K562 (cell line): ENCODE data around the gene CEND1. TPM values are rescaled to one million over a fixed set of nuclear protein-coding genes. Genes with fewer than 3 reads are reported as not detected.

ENCODE experiments used
- CCNT2 ChIP-seq: IDR thresholded peaks from 2 replicates; pipeline ENCODE4 v1.6.1; 2011; ENCODE audit warnings: borderline replicate concordance, low read depth, mild to moderate bottlenecking, moderate library complexity, mixed read lengths, low read length; ENCODE audit not compliant: insufficient read length; ENCODE audit errors: extremely low read depth
- ELK3 ChIP-seq: fragments of 450-650 bp; formaldehyde crosslinking; IDR thresholded peaks from 2 replicates; pipeline ENCODE4 v1.4.0; 2020; ENCODE audit warnings: mild to moderate bottlenecking
- HDAC1 ChIP-seq, 2 experiments: fragments of 450-650 bp; IDR thresholded peaks; 2 replicates each; pipeline ENCODE4 v1.6.1; 2016 to 2017; ENCODE audit warnings: inconsistent platforms in 1 of 2, mild to moderate bottlenecking in 1 of 2, moderate library complexity in 1 of 2
- HMGXB4 ChIP-seq: sonication (generic); formaldehyde crosslinking; IDR thresholded peaks from 2 replicates; pipeline ENCODE4 v1.8.1; 2023; ENCODE audit warnings: mild to moderate bottlenecking, missing genetic modification reagents
- KLF1 ChIP-seq: fragments of 450-650 bp; IDR thresholded peaks from 2 replicates; pipeline ENCODE4 v1.6.1; 2016; ENCODE audit warnings: missing genetic modification characterization, missing compliant biosample characterization
- MEF2A ChIP-seq: IDR thresholded peaks from 2 replicates; pipeline ENCODE4 v1.6.1; 2011; ENCODE audit warnings: low read depth, mild to moderate bottlenecking, low read length, moderate library complexity; ENCODE audit not compliant: control insufficient read depth
- PBX2 ChIP-seq, 2 experiments: IDR thresholded peaks in 1 of 2; conservative IDR thresholded peaks in 1 of 2; 2 replicates each; pipeline ENCODE4 v1.6.1; 2016; ENCODE audit warnings: low read depth in 2 of 2, mild to moderate bottlenecking in 1 of 2, missing compliant biosample characterization in 1 of 2, missing genetic modification characterization in 1 of 2, moderate library complexity in 1 of 2
- PHF21A ChIP-seq: fragments of 450-650 bp; IDR thresholded peaks from 2 replicates; pipeline ENCODE4 v1.6.1; 2017; ENCODE audit warnings: low read depth, borderline replicate concordance
- RB1 ChIP-seq: fragments of 450-650 bp; IDR thresholded peaks from 2 replicates; pipeline ENCODE4 v1.6.1; 2017; ENCODE audit warnings: low read depth, mild to moderate bottlenecking
- SMC3 ChIP-seq: conservative IDR thresholded peaks from 2 replicates; pipeline ENCODE4 v1.6.1; 2011; ENCODE audit warnings: low read depth, low read length, improper control_type of control experiment; ENCODE audit not compliant: insufficient read depth
- XRCC3 ChIP-seq: fragments of 450-650 bp; IDR thresholded peaks from 2 replicates; pipeline ENCODE4 v1.6.1; 2017; ENCODE audit warnings: mild to moderate bottlenecking, moderate library complexity
- ZBTB7A ChIP-seq: IDR thresholded peaks from 2 replicates; pipeline ENCODE4 v1.6.1; 2011; ENCODE audit warnings: low read depth, mild to moderate bottlenecking, low read length, moderate library complexity, borderline replicate concordance; ENCODE audit not compliant: control insufficient read depth
- ZFX ChIP-seq: sonication (generic); formaldehyde crosslinking; IDR thresholded peaks from 2 replicates; pipeline ENCODE4 v1.8.0; 2022; ENCODE audit warnings: mild to moderate bottlenecking, missing genetic modification reagents, moderate library complexity
- ZNF175 ChIP-seq: fragments of 200-800 bp; sonication (Bioruptor generic); IDR thresholded peaks from 2 replicates; pipeline ENCODE4 v1.6.1; 2016; ENCODE audit warnings: low read depth, mild to moderate bottlenecking, missing genetic modification characterization, missing compliant biosample characterization
- ZNF445 ChIP-seq: fragments of 250-450 bp; sonication (Bioruptor Pico); IDR thresholded peaks from 2 replicates; pipeline ENCODE4 v1.4.0; 2020; ENCODE audit warnings: low read depth, mild to moderate bottlenecking, moderate library complexity
- polyA plus RNA-seq, 8 experiments: library from polyadenylated mRNA; depleted of rRNA in 4 of 8; stranded (reverse) in 5 of 8; unstranded in 3 of 8; fragments of >200 nt; fragmentation: Nextera tagmentation in 2 of 8; fragmentation: Illumina TruSeq in 1 of 8; extraction: Ambion mirVana in 2 of 8; extraction: Trizol in 1 of 8; gene quantifications; 2 replicates each; pipeline versions ENCODE4 v1.2.1 to v1.2.3, GENCODE V29; 2011 to 2014; ENCODE audit warnings: inconsistent platforms in 1 of 8, missing spikeins in 1 of 8
- total RNA-seq, 7 experiments: library from RNA; depleted of rRNA in 6 of 7; stranded (reverse); fragments of >200 nt in 6 of 7; fragmentation: Illumina TruSeq in 2 of 7; extraction: Trizol in 2 of 7; gene quantifications; 2 replicates each; pipeline versions ENCODE4 v1.2.1 to v1.2.3, GENCODE V29; 2011 to 2021; ENCODE audit warnings: low replicate concordance in 1 of 7

The CEND1 gene
- total and polyA plus RNA-seq, 9 of the 15 experiments (the other 6 are each of a cell fraction or from before 2014, with no cell fraction given): 0.13 to 0.18 (median 0.16) TPM; not detected in 6

- peak; percentile 14; the same call in 1 of the 2 replicates for TF ChIP-seq ZFX (CRISPR knock-in tag)
- TF ChIP-seq ZNF445 (CRISPR knock-in tag): no peak
- TF ChIP-seq ELK3: no peak
- TF ChIP-seq XRCC3: no peak
- no peak for TF ChIP-seq MEF2A
- TF ChIP-seq KLF1 (tag): 0 out of 2 replicates have a peak, but pooled peaks have one; percentile 34
- peak; percentile 68 for TF ChIP-seq CCNT2
- TF ChIP-seq SMC3: peak; percentile 57
- TF ChIP-seq RB1: peak; percentile 95
- no peak for TF ChIP-seq PHF21A
- TF ChIP-seq ZBTB7A: peak; percentile 93; the same call in 1 of the 2 replicates
- TF ChIP-seq HMGXB4 (CRISPR knock-in tag): 0 out of 2 replicates have a peak, but pooled peaks have one; percentile 77
- TF ChIP-seq HDAC1 (IDR thresholded peaks at IDR 0.05): peak in 1 of 2 experiments; percentile 55; a peak in 2 of 4 replicates
- 0 out of 2 replicates have a peak, but pooled peaks have one; percentile 37 for TF ChIP-seq ZNF175 (CRISPR knock-in tag)
- no peak for TF ChIP-seq PBX2 (CRISPR knock-in tag; IDR thresholded peaks at IDR 0.05; ENCODE audit: low read depth)
- TF ChIP-seq PBX2 (tag; conservative IDR thresholded peaks at IDR 0.05; ENCODE audit: low read depth): no peak
Measured at GRCh38 chr11:798093-798713, 8.3 kb upstream of the CEND1 start, which contains the start of gene SLC25A22 (continued).
